Measurements from ENCODE around the gene ZNF214.
"Not testable (repeated sequence)": the region's sequence is repeated elsewhere in the genome, so short reads cannot be mapped to it uniquely, and the experiment has no call there.

The ZNF214 gene

DNA sequence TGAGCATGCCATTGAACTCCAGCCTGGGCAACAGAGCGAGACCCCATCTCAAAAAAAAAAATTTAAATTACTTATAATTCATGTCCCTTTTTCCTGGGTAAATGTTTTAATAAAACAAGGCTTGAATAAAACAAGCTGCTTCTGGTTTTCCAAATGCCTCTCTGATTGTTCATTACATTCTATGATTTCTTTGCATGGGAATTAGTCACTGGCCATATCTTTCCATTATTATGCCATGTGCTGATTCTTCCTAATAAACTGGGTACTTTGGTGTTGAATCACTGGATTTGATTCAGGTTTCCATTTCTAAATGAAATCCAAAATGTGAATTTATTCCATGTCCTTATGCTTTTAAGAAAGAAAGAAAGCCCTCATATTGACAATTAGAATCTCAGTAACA, 51.3 kb downstream of the ZNF214 start:
- DNase-seq (ENCODE audit: low read depth) = peak; percentile 67
- no peak overlapping the region for H3K4me3 ChIP-seq (ENCODE audit: control insufficient read depth, low read depth, low read length)
- TF ChIP-seq, protein P1, sequence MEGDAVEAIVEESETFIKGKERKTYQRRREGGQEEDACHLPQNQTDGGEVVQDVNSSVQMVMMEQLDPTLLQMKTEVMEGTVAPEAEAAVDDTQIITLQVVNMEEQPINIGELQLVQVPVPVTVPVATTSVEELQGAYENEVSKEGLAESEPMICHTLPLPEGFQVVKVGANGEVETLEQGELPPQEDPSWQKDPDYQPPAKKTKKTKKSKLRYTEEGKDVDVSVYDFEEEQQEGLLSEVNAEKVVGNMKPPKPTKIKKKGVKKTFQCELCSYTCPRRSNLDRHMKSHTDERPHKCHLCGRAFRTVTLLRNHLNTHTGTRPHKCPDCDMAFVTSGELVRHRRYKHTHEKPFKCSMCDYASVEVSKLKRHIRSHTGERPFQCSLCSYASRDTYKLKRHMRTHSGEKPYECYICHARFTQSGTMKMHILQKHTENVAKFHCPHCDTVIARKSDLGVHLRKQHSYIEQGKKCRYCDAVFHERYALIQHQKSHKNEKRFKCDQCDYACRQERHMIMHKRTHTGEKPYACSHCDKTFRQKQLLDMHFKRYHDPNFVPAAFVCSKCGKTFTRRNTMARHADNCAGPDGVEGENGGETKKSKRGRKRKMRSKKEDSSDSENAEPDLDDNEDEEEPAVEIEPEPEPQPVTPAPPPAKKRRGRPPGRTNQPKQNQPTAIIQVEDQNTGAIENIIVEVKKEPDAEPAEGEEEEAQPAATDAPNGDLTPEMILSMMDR (IDR thresholded peaks at IDR 0.05; ENCODE audit: control insufficient read depth, insufficient read depth, low read depth, low read length, missing control alignments) = no peak

DNA sequence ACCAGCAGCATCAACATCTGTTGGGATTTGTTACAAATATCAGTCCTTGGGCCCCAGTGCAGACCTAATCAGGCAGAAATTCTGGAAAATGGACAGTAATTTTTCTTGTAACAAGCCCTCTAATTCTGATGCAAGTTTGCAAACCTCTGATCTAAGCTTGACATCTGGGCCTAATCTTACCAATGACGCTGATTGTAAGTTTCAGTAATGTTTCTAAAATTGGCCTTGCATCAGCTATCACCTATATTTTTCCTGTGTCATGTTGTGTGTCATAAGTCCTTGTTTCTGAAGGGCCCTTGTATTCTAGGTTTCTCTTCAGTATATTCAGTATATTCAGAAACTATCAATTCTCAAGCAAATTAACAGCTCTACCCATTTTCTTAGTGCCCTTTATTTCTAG, 57.5 kb downstream of the ZNF214 start:
- H3K4me3 ChIP-seq (ENCODE audit: control insufficient read depth, low read depth, low read length) = no peak overlapping the region
- TF ChIP-seq, protein P1 (IDR thresholded peaks at IDR 0.05; ENCODE audit: control insufficient read depth, insufficient read depth, low read depth, low read length, missing control alignments) = no peak
- DNase-seq (ENCODE audit: low read depth) = no peak

DNA sequence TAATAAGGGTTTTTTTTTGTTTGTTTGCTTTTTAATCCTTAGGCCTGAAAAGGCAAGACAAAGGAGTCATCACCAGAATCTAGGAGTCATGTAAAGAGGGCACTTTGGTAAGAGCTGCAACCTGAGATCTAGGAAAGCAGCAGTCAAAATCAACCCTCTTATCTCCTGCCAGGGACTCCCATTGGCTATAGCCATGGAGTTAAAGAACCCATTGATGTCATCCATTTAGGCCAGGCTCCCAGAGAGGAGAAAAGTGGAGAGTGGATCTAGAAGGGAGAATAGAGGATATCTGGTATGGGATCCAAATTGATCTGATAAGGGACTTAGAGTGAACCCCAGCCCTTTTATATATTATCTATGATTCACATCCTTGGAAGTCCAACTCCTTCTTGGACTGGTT, 58.0 kb downstream of the ZNF214 start:
- H3K4me3 ChIP-seq (ENCODE audit: control insufficient read depth, low read depth, low read length) = no peak overlapping the region
- TF ChIP-seq, protein P1 (IDR thresholded peaks at IDR 0.05; ENCODE audit: control insufficient read depth, insufficient read depth, low read depth, low read length, missing control alignments) = no peak
- DNase-seq (ENCODE audit: low read depth) = no peak

DNA sequence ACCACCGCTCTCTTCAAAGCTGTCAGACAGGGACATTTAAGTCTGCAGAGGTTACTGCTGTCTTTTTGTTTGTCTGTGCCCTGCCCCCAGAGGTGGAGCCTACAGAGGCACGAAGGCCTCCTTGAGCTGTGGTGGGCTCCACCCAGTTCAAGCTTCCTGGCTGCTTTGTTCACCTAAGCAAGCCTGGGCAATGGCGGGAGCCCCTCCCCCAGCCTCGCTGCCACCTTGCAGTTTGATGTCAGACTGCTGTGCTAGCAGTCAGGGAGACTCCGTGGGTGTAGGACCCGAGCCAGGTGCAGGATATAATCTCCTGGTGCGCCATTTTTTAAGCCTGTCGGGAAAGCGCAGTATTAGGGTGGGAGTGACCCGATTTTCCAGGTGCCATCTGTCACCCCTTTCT, 65.9 kb downstream of the ZNF214 start:
- H3K4me3 ChIP-seq (ENCODE audit: control insufficient read depth, low read depth, low read length); DNase-seq (ENCODE audit: low read depth): not testable (repeated sequence)
